NOMO-1 treated with DMSO at 0.1 percent for 48 hours (cell line): ENCODE measurements around the gene ADGRE3.
A peak's percentile ranks its signal among the peaks of the same experiment; 100 is the strongest.
"Not testable (repeated sequence)": the region's sequence is repeated elsewhere in the genome, so short reads cannot be mapped to it uniquely, and the experiment has no call there.

Experiments used
- DNase-seq: peaks from one replicate; lab custom pipeline; 2025; ENCODE audit not compliant: unreplicated experiment; lab: John Stamatoyannopoulos, UW

Gene ADGRE3

GRCh38 chr19:14672188-14672872 is 2.3 kb downstream of the ADGRE3 start:
- DNase-seq: peak; percentile 79

- no peak for DNase-seq
Observed at GRCh38 chr19:14670408-14670807, 4.2 kb downstream of the ADGRE3 start.

DNA sequence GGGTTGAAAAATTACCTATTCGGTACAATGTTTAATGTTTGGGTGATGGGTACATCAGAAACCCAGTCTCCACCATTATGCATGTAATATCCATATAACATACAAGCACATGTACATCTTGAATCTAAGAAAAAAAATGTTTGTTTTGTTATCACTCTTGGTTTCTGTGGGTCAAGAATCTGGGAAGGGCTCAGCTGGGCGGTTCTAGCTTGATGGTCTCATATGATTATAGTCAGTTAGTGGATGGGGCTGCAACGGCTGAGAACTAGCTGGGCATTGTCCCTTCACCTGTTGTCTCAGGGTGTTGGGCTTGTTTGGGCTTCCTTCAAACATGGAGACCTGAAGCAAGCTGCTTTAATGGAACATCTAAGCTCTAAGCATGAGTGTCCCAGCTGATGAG is 4.7 kb downstream of the ADGRE3 start:
- DNase-seq: no peak

DNA sequence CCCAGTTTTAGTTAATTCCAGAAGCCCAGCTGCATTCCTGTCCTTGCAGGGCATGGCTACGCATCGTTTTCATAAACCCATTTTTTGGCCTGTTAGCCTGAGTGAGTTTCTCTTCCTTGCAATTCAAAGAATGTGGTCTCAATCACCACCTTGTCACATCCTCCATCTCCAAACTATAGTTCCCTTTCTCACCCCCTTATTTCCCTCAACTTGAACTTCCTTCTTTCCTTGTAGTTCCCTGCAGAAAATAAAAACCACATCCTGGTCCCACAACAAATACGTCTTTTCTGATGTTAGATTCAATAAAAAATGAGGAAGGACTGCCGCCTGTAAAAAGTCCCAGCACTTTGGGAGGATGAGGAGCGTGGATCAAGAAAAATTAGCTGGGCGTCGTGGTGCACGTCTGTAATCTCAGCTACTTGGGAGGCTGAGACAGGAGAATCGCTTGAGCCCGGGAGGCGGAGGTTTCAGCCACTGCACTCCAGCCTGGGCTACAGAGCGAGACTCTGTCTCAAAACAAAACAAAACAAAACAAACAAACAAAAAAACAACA is 13.2 kb downstream of the ADGRE3 start:
- DNase-seq: peak; percentile 68

GRCh38 chr19:14659874-14660489 is 14.7 kb downstream of the ADGRE3 start:
- DNase-seq: no peak

DNA sequence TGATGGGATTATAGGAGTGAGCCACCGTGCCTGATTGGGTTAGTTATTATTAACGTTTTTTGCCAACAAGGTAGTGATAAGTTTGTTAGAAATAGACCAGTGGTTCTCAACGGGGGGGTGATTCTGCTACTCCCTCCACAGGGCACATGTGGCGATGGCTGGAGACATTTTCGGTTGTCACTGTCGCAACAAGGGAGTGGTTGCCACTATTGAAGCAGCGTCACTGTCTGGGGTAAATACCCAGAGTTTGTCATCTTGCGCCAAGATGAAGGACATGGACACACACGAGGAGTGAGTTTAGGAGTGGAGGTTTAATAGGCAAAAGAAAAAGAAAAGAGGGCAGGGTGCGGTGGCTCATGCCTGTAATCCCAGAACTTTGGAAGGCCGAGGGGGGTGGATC is 18.9 kb downstream of the ADGRE3 start:
- peak; percentile 11 for DNase-seq

DNA sequence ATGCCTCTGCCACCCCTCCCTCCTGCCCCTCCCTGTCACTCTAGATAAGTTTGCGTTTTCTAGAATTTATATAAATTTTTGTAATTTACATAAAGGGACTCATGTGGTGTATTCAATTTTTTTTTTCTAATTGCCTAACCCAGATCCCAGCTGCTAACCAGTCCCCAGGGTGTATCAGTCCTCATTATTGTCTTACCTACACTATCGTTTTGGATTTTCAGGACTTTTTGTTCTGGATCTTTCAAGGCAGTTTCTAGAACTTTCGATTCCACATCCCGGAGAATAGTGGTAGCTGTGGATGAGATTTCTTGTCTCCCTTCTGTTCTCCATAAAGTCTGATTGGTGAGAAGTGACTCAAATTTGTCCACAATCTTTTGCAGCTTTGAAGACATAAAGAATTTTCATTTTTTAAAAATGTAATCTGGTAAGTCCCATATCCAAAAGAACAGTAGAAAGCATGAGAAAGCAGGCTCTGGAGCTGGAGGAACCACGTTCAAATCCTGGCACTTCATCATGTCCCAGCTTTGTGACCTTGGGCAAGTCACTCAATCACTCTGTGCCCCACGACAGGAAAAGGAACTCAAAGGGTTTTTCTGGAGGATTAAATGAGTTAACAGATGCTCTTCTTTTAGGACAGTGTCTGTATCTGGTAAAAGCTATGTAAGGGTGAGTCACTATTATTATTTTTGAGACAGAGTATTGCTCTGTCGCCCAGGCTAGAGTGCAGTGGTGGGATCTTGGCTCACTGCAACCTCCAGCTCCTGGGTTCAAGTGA is 19.7 kb downstream of the ADGRE3 start:
- DNase-seq: no peak

GRCh38 chr19:14650161-14650560 is 24.5 kb downstream of the ADGRE3 start:
- DNase-seq: no peak

DNA sequence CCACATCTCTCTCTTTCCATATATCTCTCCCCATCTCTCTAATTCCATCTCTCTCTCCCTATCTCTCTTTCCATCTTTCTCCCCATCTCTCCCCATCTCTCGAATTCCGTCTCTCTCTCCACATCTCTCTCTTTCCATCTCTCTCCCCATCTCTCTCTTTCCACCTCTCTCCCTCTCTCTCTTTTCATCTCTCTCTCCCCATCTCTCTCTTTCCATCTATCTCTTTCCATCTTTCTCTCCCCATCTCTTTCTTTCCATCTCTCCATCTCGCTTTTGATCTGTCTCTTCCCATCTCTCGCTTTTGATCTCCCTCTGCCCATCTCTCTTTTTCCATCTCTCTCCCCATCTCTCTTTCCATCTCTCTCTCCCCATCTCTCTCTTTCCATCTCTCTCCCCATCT is 25.6 kb downstream of the ADGRE3 start:
- no peak for DNase-seq

GRCh38 chr19:14648506-14648905 is 26.1 kb downstream of the ADGRE3 start:
- DNase-seq: no peak

DNA sequence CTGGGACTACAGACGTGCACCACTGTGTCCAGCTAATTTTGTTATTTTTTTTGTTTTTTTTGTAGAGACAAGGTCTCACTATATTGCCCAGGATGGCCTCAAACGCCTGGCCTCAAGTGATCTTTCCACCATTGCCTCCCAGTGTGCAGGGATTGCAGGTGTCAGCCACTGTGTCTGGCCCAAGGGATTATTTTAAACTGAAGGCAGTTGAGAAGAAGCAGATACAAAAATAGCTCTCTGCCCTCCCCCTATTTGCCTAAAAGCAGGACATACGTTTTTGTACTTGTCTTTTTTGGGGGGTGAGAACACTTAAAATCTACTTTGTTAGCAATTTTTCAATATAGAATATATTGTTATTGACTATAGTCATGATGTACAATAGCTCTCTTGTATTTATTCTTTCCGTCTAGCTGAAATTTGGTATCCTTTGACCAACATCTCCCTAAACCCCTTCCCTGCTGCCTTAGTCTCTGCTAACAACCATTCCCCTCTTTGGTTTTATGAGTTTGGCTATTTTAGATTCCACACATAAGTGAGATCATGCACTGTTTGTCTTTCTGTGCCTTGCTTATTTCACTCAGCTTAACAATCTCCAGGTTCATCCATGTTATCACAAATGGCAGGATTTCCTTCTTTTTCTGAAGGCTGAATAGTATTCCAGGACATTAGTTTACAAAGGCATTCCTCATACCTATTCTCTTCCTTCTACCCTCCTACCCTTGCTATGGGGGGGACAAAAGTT is 34.9 kb downstream of the ADGRE3 start:
- no peak for DNase-seq

DNA sequence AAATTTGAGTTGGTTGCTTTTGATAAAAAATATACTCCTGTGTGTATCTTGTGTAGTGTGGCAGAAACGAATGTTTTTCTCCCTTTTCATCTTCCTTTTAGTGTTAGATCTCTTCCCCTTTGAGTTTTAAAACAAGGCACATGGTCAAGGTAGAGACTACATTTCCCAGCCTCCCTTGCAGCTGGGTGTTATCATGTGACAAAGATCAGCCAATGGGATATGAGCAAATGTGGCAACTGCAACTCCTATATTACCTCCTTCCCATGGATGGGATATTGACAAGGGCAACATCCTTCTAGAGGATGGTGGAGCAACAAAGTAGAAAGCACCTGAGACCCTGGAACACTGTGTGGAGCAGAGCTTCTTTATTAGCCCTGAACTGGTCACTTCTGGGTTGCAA is 42.4 kb downstream of the ADGRE3 start:
- peak; percentile 45 for DNase-seq

- DNase-seq: no peak
Observed at GRCh38 chr19:14629557-14629956, 45.1 kb downstream of the ADGRE3 start.

DNA sequence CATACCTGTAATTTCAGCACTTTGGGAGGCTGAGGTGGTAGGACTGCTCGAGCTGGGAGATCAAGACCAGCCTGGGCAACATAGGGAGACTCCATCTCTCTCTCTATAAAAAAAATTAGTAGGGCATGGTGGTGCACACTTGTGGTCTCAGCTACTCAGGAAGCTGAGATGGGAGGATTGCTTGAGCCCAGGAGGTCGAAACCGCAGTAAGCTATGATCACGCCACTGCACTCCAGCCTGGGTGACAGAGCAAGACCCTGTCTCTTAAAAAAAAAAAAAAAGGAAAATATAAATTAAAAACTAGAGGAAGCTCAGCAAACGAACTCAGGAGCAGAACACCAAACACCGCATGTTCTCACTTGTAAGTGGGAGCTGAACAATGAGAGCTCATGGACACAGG is 50.2 kb downstream of the ADGRE3 start:
- DNase-seq: not testable (repeated sequence)

DNA sequence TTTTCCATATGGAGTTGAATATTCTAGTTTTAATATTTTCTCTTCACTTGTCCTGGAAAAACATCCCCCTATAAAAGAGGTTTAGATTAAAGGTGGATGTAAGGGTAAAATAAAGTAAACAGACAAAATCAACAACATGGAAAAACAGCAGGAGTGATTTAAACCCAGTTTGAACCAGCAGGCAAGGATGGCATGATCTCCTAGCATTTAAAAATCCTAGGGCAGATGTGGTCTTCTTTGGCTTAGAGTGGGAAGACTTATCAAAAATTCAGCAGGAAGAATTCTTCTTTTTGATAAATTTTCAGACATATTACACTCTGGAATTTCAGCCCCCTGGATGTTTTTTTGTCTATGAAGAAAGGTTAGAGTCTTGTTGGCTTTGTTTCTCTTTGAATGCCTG is 55.2 kb downstream of the ADGRE3 start:
- DNase-seq: no peak

GRCh38 chr19:14616407-14616806 is 58.2 kb downstream of the ADGRE3 start:
- peak; percentile 96 for DNase-seq

DNA sequence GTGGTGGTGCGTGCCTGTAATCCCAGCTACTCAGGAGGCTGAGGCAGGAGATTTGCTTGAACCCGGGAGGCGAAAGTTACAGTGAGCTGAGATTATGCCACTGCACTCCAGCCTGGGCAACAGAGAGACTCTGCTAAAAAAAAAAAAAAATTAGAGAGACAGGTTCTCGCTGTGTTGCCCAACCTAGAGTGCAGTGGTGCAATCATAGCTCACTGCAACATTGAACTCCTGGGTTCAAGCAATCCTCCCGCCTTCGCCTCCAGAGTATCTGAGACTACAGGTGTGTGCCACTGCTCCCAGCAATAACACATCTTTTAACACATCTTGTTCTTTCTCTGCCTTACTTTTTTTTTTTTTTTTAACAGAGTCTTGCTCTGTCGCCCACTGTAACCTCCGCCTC is 59.0 kb downstream of the ADGRE3 start:
- DNase-seq: peak; percentile 10

GRCh38 chr19:14614099-14614412 is 60.6 kb downstream of the ADGRE3 start:
- DNase-seq: peak; percentile 95

DNA sequence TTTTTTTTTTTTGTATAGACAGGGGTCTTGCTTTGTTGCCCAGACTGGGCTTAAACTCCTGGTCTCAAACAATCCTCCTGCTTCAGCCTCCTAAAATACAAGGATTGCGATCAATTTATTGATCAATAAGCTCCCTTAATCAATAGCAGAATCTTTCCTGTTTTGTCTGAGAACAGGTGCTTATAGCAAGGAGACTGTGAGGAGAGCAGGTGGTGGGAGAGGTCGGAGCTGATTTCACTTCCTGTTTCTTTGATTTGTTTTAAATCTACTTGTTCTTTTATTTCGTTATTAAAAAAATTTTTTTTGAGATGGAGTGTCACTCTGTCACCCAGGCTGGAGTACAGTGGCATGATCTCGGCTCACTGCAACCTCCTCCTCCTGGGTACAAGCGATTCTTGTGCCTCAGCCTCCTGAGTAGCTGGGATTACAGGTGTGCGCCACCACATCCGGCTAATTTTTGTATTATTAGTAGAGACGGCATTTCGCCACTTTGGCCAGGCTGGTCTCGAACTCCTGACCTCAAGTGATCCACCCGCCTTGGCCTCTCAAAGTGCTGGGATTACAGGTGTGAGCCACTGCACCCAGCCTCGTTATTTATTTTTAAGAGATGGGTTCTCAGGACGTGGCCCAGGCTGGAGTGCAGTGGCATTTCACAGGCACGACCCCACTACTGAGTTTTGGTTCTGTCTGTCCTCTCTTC is 61.1 kb downstream of the ADGRE3 start:
- peak; percentile 38 for DNase-seq

DNA sequence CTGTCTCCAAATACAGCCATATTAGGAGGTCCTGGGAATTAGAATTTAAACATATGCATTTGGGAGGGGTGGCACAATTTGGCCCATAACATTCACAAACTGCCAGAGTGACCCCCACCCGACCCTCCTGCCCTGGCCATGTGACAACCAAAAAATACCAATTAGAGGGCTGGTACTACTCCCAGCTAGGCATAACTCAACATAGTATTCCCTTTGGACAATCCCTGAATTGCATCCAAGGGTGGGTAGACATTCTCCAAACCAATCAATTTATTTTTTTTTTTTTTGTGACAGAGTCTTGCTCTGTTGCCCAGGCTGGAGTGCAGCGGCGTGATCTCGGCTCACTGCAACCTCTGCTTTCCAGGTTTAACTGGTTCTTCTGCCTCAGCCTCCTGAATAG is 62.0 kb downstream of the ADGRE3 start:
- no peak for DNase-seq

DNA sequence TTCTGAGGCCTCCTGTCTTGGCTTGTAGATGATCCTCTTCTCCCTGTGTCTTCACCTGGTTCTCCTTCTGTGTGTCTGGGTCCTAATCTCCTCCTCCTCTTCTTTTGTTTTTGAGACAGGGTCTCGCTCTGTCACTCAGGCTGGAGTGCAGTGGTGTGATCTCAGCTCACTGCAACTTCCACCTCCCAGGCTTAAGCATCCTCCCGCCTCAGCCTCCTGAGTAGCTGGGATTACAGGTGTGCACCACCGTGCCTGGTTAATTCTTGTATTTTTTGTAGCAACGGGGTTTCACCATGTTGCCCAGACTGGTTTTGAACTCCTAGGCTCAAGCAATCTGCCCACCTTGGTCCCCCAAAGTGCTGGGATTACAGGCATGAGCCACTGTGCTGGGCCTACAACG is 62.4 kb downstream of the ADGRE3 start:
- not testable (repeated sequence) for DNase-seq
